ENCODE data around the gene CCDC167. TPM values are rescaled to one million over a fixed set of nuclear protein-coding genes. Genes with fewer than 3 reads are reported as not detected.

Gene CCDC167
- total RNA-seq, 1 experiment from 2014 or later = 31.9 TPM

DNA sequence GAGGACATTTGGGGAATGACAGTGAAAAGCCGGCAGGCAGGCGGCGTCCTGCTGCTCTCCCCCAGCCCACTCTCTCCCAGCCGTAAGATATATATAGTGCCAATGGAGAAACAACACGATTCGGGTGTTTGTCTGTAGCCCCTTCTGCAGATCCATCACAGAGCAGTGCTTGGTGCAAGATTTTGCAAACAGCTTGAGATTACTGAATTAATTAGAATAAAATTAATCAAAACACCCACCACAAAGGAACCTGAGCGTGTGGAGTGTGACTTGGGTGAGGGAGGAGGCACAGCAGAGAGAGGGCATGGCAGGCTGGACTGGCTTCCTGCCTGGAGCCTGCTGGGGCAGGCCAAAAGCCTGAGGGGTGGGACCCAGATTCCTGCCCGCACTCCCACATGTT, 28.8 kb upstream of the CCDC167 start:
- no peak overlapping the region for H3K56ac ChIP-seq (ENCODE audit: insufficient read length, low read depth, low read length)
- no peak overlapping the region for H2AFZ ChIP-seq (ENCODE audit: low read length)
- no peak overlapping the region for H2BK12ac ChIP-seq (ENCODE audit: insufficient read length, low read depth, low read length)
- H3K9me3 ChIP-seq (ENCODE audit: control insufficient read depth, low read depth, low read length) = no peaks in the 10 kb centered on the region
- no peak overlapping the region for H3K27ac ChIP-seq (ENCODE audit: insufficient read length, low read depth, low read length)
- no peaks in the 10 kb centered on the region for H3K36me3 Mint-ChIP-seq (ENCODE audit: insufficient read depth in 1 of 3, low read depth in 3 of 3)
- H3T11ph ChIP-seq (ENCODE audit: low read length) = no peak overlapping the region
- no peak overlapping the region for H4K91ac ChIP-seq (ENCODE audit: insufficient read length, low read depth, low read length)
- peaks cover 10 to 20% of the 10 kb centered on the region in 2 experiments for H3K4me1 Mint-ChIP-seq
- H3K23ac ChIP-seq (ENCODE audit: insufficient read length, low read depth, low read length) = no peak overlapping the region
- no peak overlapping the region for H4K8ac ChIP-seq (replicated peaks; ENCODE audit: insufficient read length, low read depth, low read length)
- no peaks in the 10 kb centered on the region; a peak in 1 of 5 replicates for H3K9me3 Mint-ChIP-seq
- H3K4ac ChIP-seq (ENCODE audit: low read depth, low read length) = no peak overlapping the region
- no peak overlapping the region for H4K5ac ChIP-seq (ENCODE audit: insufficient read length, low read depth, low read length)
- no peak overlapping the region for H2BK120ac ChIP-seq (ENCODE audit: low read depth, low read length, poor library complexity, severe bottlenecking)
- no peaks in the 10 kb centered on the region for H3K79me1 ChIP-seq (ENCODE audit: insufficient read depth, low read depth, low read length, poor library complexity, severe bottlenecking)
- no CpG with 5 or more reads among the region's 8 CpGs for WGBS (ENCODE audit: extremely low coverage, insufficient read length, low lambda C conversion rate)
- H4K20me1 ChIP-seq (ENCODE audit: control insufficient read depth, insufficient read depth, insufficient read length) = no peaks in the 10 kb centered on the region
- no peak overlapping the region for H2BK20ac ChIP-seq (ENCODE audit: low read depth, low read length, poor library complexity, severe bottlenecking)
- H3K18ac ChIP-seq (ENCODE audit: insufficient read length, low read depth, low read length) = no peak overlapping the region
- no peak overlapping the region for H2AK5ac ChIP-seq (ENCODE audit: insufficient read length, low read length)
- TF ChIP-seq, protein P1, sequence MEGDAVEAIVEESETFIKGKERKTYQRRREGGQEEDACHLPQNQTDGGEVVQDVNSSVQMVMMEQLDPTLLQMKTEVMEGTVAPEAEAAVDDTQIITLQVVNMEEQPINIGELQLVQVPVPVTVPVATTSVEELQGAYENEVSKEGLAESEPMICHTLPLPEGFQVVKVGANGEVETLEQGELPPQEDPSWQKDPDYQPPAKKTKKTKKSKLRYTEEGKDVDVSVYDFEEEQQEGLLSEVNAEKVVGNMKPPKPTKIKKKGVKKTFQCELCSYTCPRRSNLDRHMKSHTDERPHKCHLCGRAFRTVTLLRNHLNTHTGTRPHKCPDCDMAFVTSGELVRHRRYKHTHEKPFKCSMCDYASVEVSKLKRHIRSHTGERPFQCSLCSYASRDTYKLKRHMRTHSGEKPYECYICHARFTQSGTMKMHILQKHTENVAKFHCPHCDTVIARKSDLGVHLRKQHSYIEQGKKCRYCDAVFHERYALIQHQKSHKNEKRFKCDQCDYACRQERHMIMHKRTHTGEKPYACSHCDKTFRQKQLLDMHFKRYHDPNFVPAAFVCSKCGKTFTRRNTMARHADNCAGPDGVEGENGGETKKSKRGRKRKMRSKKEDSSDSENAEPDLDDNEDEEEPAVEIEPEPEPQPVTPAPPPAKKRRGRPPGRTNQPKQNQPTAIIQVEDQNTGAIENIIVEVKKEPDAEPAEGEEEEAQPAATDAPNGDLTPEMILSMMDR (conservative IDR thresholded peaks at IDR 0.05) = no peak
- H3K27me3 ChIP-seq (ENCODE audit: insufficient read depth, low read length) = no peaks in the 10 kb centered on the region; the same call in 1 of the 2 replicates
- H3K4me1 ChIP-seq (ENCODE audit: insufficient read depth, low read length) = no peaks in the 10 kb centered on the region
- H3K27me3 Mint-ChIP-seq (ENCODE audit: low read depth) = peaks cover 61% of the 10 kb centered on the region
- H3K14ac ChIP-seq (ENCODE audit: insufficient read depth, low read length) = no peak overlapping the region; the same call in 1 of the 2 replicates
- no peak for DNase-seq
- no peak overlapping the region for H2BK15ac ChIP-seq (ENCODE audit: low read depth, low read length)
- no peak overlapping the region for H3K4me2 ChIP-seq (ENCODE audit: insufficient read depth, insufficient read length, low read length)
- no peaks in the 10 kb centered on the region for H3K23me2 ChIP-seq (ENCODE audit: insufficient read length, low read depth, low read length, poor library complexity, severe bottlenecking)
- H3K79me2 ChIP-seq (ENCODE audit: insufficient read depth, low read length) = no peaks in the 10 kb centered on the region
- no peak overlapping the region for H3K9ac ChIP-seq (ENCODE audit: extremely low read depth, insufficient read length, low read length)
- H2BK5ac ChIP-seq (ENCODE audit: insufficient read length, low read length) = no peak overlapping the region
- H3K27ac Mint-ChIP-seq = no peak overlapping the region
- no peak overlapping the region for H3K4me3 Mint-ChIP-seq
